ENCODE data around the gene CARMIL1. TPM values are rescaled to one million over a fixed set of nuclear protein-coding genes. Genes with fewer than 3 reads are reported as not detected.

The CARMIL1 gene
- polyA plus RNA-seq, 1 donor = 2.2 TPM

GRCh38 chr6:25476126-25476525 lies 197.0 kb downstream of the CARMIL1 start:
- DNase-seq (ENCODE audit: low read depth) = no peak

- DNase-seq (ENCODE audit: low read depth) = no peak
These were observed 197.9 kb downstream of the CARMIL1 start for GRCh38 chr6:25477006-25477590.

GRCh38 chr6:25478973-25479372 lies 199.8 kb downstream of the CARMIL1 start:
- DNase-seq (ENCODE audit: low read depth) = no peak

- no peak for DNase-seq (ENCODE audit: low read depth)
These were observed 202.1 kb downstream of the CARMIL1 start for GRCh38 chr6:25481267-25481666.

- DNase-seq (ENCODE audit: low read depth) = no peak
These were observed 203.8 kb downstream of the CARMIL1 start for GRCh38 chr6:25482996-25483395.

GRCh38 chr6:25483943-25484342 lies 204.8 kb downstream of the CARMIL1 start:
- no peak for DNase-seq (ENCODE audit: low read depth)

- DNase-seq (ENCODE audit: low read depth) = no peak
These were observed 205.7 kb downstream of the CARMIL1 start for GRCh38 chr6:25484900-25485299.

- no peak for DNase-seq (ENCODE audit: low read depth)
These were observed 206.8 kb downstream of the CARMIL1 start for GRCh38 chr6:25485821-25486534.

- no peak for DNase-seq (ENCODE audit: low read depth)
These were observed 207.4 kb downstream of the CARMIL1 start for GRCh38 chr6:25486550-25486949.

- DNase-seq (ENCODE audit: low read depth) = no peak
These were observed 207.8 kb downstream of the CARMIL1 start for GRCh38 chr6:25487012-25487411.

GRCh38 chr6:25488156-25488555 lies 209.0 kb downstream of the CARMIL1 start:
- DNase-seq (ENCODE audit: low read depth) = no peak

GRCh38 chr6:25489399-25489798 lies 210.2 kb downstream of the CARMIL1 start:
- DNase-seq (ENCODE audit: low read depth) = no peak

- peak; percentile 58 for DNase-seq (ENCODE audit: low read depth)
These were observed 211.0 kb downstream of the CARMIL1 start for GRCh38 chr6:25490018-25490801.

- no peak for DNase-seq (ENCODE audit: low read depth)
These were observed 213.8 kb downstream of the CARMIL1 start for GRCh38 chr6:25492951-25493350.

- no peak for DNase-seq (ENCODE audit: low read depth)
These were observed 215.3 kb downstream of the CARMIL1 start for GRCh38 chr6:25494469-25494868.

- no peak for DNase-seq (ENCODE audit: low read depth)
These were observed 218.3 kb downstream of the CARMIL1 start for GRCh38 chr6:25497383-25498040.

- no peak for DNase-seq (ENCODE audit: low read depth)
These were observed 219.3 kb downstream of the CARMIL1 start for GRCh38 chr6:25498505-25498904.

- DNase-seq (ENCODE audit: low read depth) = no peak
These were observed 220.6 kb downstream of the CARMIL1 start for GRCh38 chr6:25499615-25500235.

- DNase-seq (ENCODE audit: low read depth) = no peak
These were observed 224.5 kb downstream of the CARMIL1 start for GRCh38 chr6:25503686-25504085.

- DNase-seq (ENCODE audit: low read depth) = no peak
These were observed 225.5 kb downstream of the CARMIL1 start for GRCh38 chr6:25504661-25505060.

GRCh38 chr6:25506020-25506419 lies 226.8 kb downstream of the CARMIL1 start:
- no peak for DNase-seq (ENCODE audit: low read depth)

- DNase-seq (ENCODE audit: low read depth) = no peak
These were observed 228.9 kb downstream of the CARMIL1 start for GRCh38 chr6:25508051-25508450.
